Neutrophil (primary cell): ENCODE results near the gene SLC5A10.
"Not testable (repeated sequence)": the region's sequence is repeated elsewhere in the genome, so short reads cannot be mapped to it uniquely, and the experiment has no call there.

Source experiments
- H3K27ac ChIP-seq: fragments of 200-600 bp; sonication (generic); 2 replicates; pipeline ENCODE4 v1.5.1; 2016; ENCODE audit warnings: mild to moderate bottlenecking, moderate library complexity
- H3K27me3 ChIP-seq: fragments of 200-600 bp; sonication (generic); 2 replicates; pipeline ENCODE4 v1.6.0; 2016; ENCODE audit warnings: mild to moderate bottlenecking
- H3K36me3 ChIP-seq: fragments of 200-600 bp; sonication (generic); 2 replicates; pipeline ENCODE4 v1.5.1; 2017
- H3K4me1 ChIP-seq, 2 experiments: fragments of 200-600 bp in 1 of 2; sonication (generic) in 1 of 2; 1 replicate in 1 of 2; 2 replicates in 1 of 2; pipeline versions ENCODE4 v1.5.1 to v1.6.1; 2013 to 2016; ENCODE audit warnings: low read depth in 1 of 2, low read length in 1 of 2, mild to moderate bottlenecking in 1 of 2, moderate library complexity in 1 of 2; ENCODE audit not compliant: control insufficient read depth in 1 of 2, insufficient read depth in 1 of 2
- H3K4me3 ChIP-seq, 2 experiments: fragments of 200-600 bp in 1 of 2; sonication (generic) in 1 of 2; 1 replicate in 1 of 2; 2 replicates in 1 of 2; pipeline ENCODE4 v1.5.1; 2013 to 2016; ENCODE audit warnings: low read depth in 1 of 2, low read length in 1 of 2, mild to moderate bottlenecking in 1 of 2, moderate library complexity in 1 of 2
- H3K9me3 ChIP-seq: fragments of 200-600 bp; sonication (generic); 2 replicates; pipeline ENCODE4 v1.5.1; 2016

The SLC5A10 gene

GRCh38 chr17:19031729-19032128 lies 79.8 kb downstream of the SLC5A10 start:
- not testable (repeated sequence) for H3K4me1 ChIP-seq, H3K9me3 ChIP-seq, H3K36me3 ChIP-seq, H3K27me3 ChIP-seq, H3K4me3 ChIP-seq, H3K27ac ChIP-seq

- not testable (repeated sequence) for H3K4me3 ChIP-seq, H3K9me3 ChIP-seq, H3K4me1 ChIP-seq, H3K27me3 ChIP-seq, H3K27ac ChIP-seq, H3K36me3 ChIP-seq
Observed at GRCh38 chr17:19032377-19032988, 80.5 kb downstream of the SLC5A10 start.

GRCh38 chr17:19036186-19036585 lies 84.2 kb downstream of the SLC5A10 start:
- not testable (repeated sequence) for H3K27me3 ChIP-seq, H3K4me3 ChIP-seq, H3K27ac ChIP-seq, H3K4me1 ChIP-seq, H3K9me3 ChIP-seq, H3K36me3 ChIP-seq

- not testable (repeated sequence) for H3K36me3 ChIP-seq, H3K4me3 ChIP-seq, H3K4me1 ChIP-seq, H3K27me3 ChIP-seq, H3K9me3 ChIP-seq, H3K27ac ChIP-seq
Observed at GRCh38 chr17:19037547-19037946, 85.6 kb downstream of the SLC5A10 start.

- H3K27ac ChIP-seq, H3K36me3 ChIP-seq, H3K27me3 ChIP-seq, H3K4me1 ChIP-seq, H3K4me3 ChIP-seq, H3K9me3 ChIP-seq: not testable (repeated sequence)
Observed at GRCh38 chr17:19038007-19038406, 86.0 kb downstream of the SLC5A10 start.

- H3K27ac ChIP-seq, H3K36me3 ChIP-seq, H3K27me3 ChIP-seq, H3K4me3 ChIP-seq, H3K4me1 ChIP-seq, H3K9me3 ChIP-seq: not testable (repeated sequence)
Observed at GRCh38 chr17:19038730-19039129, 86.8 kb downstream of the SLC5A10 start.

GRCh38 chr17:19040350-19040749 lies 88.4 kb downstream of the SLC5A10 start:
- not testable (repeated sequence) for H3K27me3 ChIP-seq, H3K9me3 ChIP-seq, H3K36me3 ChIP-seq, H3K27ac ChIP-seq, H3K4me1 ChIP-seq, H3K4me3 ChIP-seq

- H3K27ac ChIP-seq, H3K4me1 ChIP-seq, H3K4me3 ChIP-seq, H3K27me3 ChIP-seq, H3K9me3 ChIP-seq, H3K36me3 ChIP-seq: not testable (repeated sequence)
Observed at GRCh38 chr17:19041871-19042270, 89.9 kb downstream of the SLC5A10 start.

- not testable (repeated sequence) for H3K4me3 ChIP-seq, H3K9me3 ChIP-seq, H3K4me1 ChIP-seq, H3K27ac ChIP-seq, H3K36me3 ChIP-seq, H3K27me3 ChIP-seq
Observed at GRCh38 chr17:19042369-19042768, 90.4 kb downstream of the SLC5A10 start.

GRCh38 chr17:19043032-19043431 lies 91.1 kb downstream of the SLC5A10 start:
- not testable (repeated sequence) for H3K27me3 ChIP-seq, H3K27ac ChIP-seq

GRCh38 chr17:19044643-19045042 lies 92.7 kb downstream of the SLC5A10 start:
- H3K27ac ChIP-seq, H3K9me3 ChIP-seq, H3K36me3 ChIP-seq, H3K4me1 ChIP-seq, H3K27me3 ChIP-seq, H3K4me3 ChIP-seq: not testable (repeated sequence)

More at GRCh38 chr17:19043032-19043431, 91.1 kb downstream of the SLC5A10 start:
- not testable (repeated sequence) for H3K36me3 ChIP-seq, H3K4me3 ChIP-seq, H3K9me3 ChIP-seq, H3K4me1 ChIP-seq

GRCh38 chr17:19046782-19047375 lies 94.9 kb downstream of the SLC5A10 start, which contains the start of gene GRAP:
Gene GRAP, minus strand, starts transcription at chr17:19046957. Its CDS starts 31 bp downstream, at chr17:19046926.
- not testable (repeated sequence) for H3K9me3 ChIP-seq, H3K27me3 ChIP-seq, H3K4me1 ChIP-seq, H3K36me3 ChIP-seq, H3K27ac ChIP-seq, H3K4me3 ChIP-seq

GRCh38 chr17:19047510-19047909 lies 95.5 kb downstream of the SLC5A10 start:
- not testable (repeated sequence) for H3K27ac ChIP-seq, H3K9me3 ChIP-seq, H3K27me3 ChIP-seq, H3K4me1 ChIP-seq, H3K36me3 ChIP-seq, H3K4me3 ChIP-seq

- not testable (repeated sequence) for H3K27me3 ChIP-seq, H3K4me3 ChIP-seq, H3K4me1 ChIP-seq, H3K9me3 ChIP-seq, H3K27ac ChIP-seq, H3K36me3 ChIP-seq
Observed at GRCh38 chr17:19048826-19049225, 96.9 kb downstream of the SLC5A10 start.
